HG03159 (cell line): ENCODE results near the gene REXO4.
A peak's percentile ranks its signal among the peaks of the same experiment; 100 is the strongest.

Experiments
- ATAC-seq: cut with Tn5 transposase; IDR thresholded peaks from one replicate; pipeline ENCODE4 v1.9.1; 2021; ENCODE audit warnings: mild to moderate bottlenecking, moderate library complexity; ENCODE audit not compliant: unreplicated experiment

Gene REXO4

GRCh38 chr9:133417541-133418461 lies at the start of gene REXO4:
TSS of gene REXO4 (minus strand) at chr9:133418010. CDS start at chr9:133417844, 166 bp downstream.
- ATAC-seq = peak; percentile 76

- no peak for ATAC-seq
Measured at GRCh38 chr9:133467101-133467500, 49.3 kb upstream of the REXO4 start.

GRCh38 chr9:133465984-133466383 lies 48.2 kb upstream of the REXO4 start:
- ATAC-seq = no peak

- ATAC-seq = no peak
Measured at GRCh38 chr9:133464638-133465037, 46.8 kb upstream of the REXO4 start.

- ATAC-seq = no peak
Measured at GRCh38 chr9:133463864-133464615, 46.2 kb upstream of the REXO4 start.

GRCh38 chr9:133463234-133463863 lies 45.5 kb upstream of the REXO4 start:
- ATAC-seq = no peak

- no peak for ATAC-seq
Measured at GRCh38 chr9:133461975-133462374, 44.2 kb upstream of the REXO4 start.

- peak; percentile 19 for ATAC-seq
Measured at GRCh38 chr9:133460405-133461175, 42.8 kb upstream of the REXO4 start.

GRCh38 chr9:133459476-133460404 lies 41.9 kb upstream of the REXO4 start, which contains the start of gene CACFD1:
TSS of gene CACFD1 (plus strand) at chr9:133459978. CDS start at chr9:133460067, 89 bp downstream.
- ATAC-seq = peak; percentile 79

GRCh38 chr9:133458643-133459312 lies 41.0 kb upstream of the REXO4 start:
- no peak for ATAC-seq

GRCh38 chr9:133457748-133458147 lies 39.9 kb upstream of the REXO4 start:
- no peak for ATAC-seq

GRCh38 chr9:133457233-133457632 lies 39.4 kb upstream of the REXO4 start:
- ATAC-seq = no peak

- ATAC-seq = no peak
Measured at GRCh38 chr9:133456409-133456808, 38.6 kb upstream of the REXO4 start.

GRCh38 chr9:133455936-133456335 lies 38.1 kb upstream of the REXO4 start:
- ATAC-seq = no peak

- no peak for ATAC-seq
Measured at GRCh38 chr9:133454943-133455673, 37.3 kb upstream of the REXO4 start.

- no peak for ATAC-seq
Measured at GRCh38 chr9:133454325-133454724, 36.5 kb upstream of the REXO4 start.

GRCh38 chr9:133453651-133454050 lies 35.8 kb upstream of the REXO4 start:
- no peak for ATAC-seq

- no peak for ATAC-seq
Measured at GRCh38 chr9:133452562-133452961, 34.8 kb upstream of the REXO4 start.
